DOHH2 (cell line): ENCODE results near the gene C1S.

ENCODE experiments used
- CTCF ChIP-seq: fragments of 200-600 bp; sonication (generic); IDR thresholded peaks from one replicate; pipeline ENCODE4 v1.5.1; 2014; ENCODE audit warnings: antibody characterized with exemption, mild to moderate bottlenecking, low read depth, low read length; ENCODE audit not compliant: poor library complexity, severe bottlenecking
- EZH2phosphoT487 ChIP-seq: fragments of 200-600 bp; sonication (generic); IDR thresholded peaks from 2 replicates; pipeline ENCODE4 v1.6.1; 2017; ENCODE audit warnings: borderline replicate concordance, mild to moderate bottlenecking, antibody characterized with exemption, low read length, moderate library complexity, mixed read lengths

DNA sequence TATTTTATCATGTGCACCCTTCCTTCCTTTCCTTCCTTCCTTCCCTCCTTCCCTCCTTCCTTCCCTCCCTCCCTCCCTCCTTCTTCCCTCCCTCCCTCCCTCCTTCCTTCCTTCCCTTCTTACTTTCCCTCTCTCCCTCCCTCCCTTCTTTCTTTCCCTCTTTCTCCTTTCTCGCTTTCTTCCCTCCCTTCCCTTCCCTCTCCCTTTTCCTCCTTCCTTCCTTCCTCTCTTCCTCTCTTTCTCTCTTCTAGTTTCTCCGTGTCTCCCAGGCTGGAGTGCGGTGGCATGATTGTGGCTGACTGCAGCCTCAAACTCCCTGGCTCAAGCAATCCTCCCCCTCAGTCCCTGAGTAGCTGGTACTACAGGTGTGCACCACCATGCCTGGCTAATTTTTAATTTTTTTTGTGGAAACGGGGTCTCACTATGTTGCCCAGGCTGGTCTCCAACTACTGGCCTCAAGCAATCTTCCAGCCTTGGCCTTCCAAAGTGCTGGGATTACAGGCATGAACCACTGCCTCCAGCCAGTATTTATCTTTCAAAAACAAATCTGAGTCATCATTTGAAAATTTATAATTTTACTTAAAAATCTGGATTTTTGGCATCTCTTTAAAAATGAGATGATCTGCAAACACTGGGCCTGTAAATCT lies 40.7 kb downstream of the C1S start:
- TF ChIP-seq CTCF: no peak
- TF ChIP-seq EZH2phosphoT487: no peak
